ENCODE data around the gene PRKAR2B.

DNA sequence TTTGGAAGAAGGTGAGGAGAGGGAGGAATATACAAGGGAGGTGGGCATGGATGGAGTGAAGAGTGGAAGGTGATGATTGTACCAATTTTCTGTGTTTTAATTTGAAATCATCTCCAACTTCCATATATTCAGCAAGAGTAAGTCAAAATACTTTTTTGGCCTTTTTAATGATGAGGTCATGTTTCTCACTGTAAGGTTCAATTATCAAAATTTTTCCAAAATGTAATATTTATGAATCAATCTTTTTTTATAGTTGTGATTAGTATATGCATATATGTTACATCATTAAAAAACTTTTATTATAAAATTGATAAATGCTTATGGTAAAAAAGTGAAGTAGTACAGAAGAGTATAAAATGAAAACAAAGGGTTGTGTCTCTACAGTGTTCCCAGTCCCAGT lies 40.7 kb downstream of the PRKAR2B start:
- TF ChIP-seq, protein P1, sequence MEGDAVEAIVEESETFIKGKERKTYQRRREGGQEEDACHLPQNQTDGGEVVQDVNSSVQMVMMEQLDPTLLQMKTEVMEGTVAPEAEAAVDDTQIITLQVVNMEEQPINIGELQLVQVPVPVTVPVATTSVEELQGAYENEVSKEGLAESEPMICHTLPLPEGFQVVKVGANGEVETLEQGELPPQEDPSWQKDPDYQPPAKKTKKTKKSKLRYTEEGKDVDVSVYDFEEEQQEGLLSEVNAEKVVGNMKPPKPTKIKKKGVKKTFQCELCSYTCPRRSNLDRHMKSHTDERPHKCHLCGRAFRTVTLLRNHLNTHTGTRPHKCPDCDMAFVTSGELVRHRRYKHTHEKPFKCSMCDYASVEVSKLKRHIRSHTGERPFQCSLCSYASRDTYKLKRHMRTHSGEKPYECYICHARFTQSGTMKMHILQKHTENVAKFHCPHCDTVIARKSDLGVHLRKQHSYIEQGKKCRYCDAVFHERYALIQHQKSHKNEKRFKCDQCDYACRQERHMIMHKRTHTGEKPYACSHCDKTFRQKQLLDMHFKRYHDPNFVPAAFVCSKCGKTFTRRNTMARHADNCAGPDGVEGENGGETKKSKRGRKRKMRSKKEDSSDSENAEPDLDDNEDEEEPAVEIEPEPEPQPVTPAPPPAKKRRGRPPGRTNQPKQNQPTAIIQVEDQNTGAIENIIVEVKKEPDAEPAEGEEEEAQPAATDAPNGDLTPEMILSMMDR (IDR thresholded peaks at IDR 0.05), result no peak
- TF ChIP-seq POLR2A (IDR thresholded peaks at IDR 0.05), result no peak

All from lower leg skin (tissue), 3 donors.